Loucy (cell line): ENCODE data around the gene ZNF155.

ENCODE experiments used
- CTCF ChIP-seq: fragments of 200-600 bp; sonication (generic); conservative IDR thresholded peaks from 2 replicates; pipeline ENCODE4 v1.5.1; 2014; ENCODE audit warnings: mild to moderate bottlenecking, antibody characterized with exemption, low read length
- EZH2phosphoT487 ChIP-seq: fragments of 200-600 bp; IDR thresholded peaks from 2 replicates; pipeline ENCODE4 v1.6.1; 2018; ENCODE audit warnings: antibody characterized with exemption, mild to moderate bottlenecking, moderate library complexity, borderline replicate concordance

GRCh38 chr19:44007473-44007872 lies 23.5 kb downstream of the ZNF155 start:
- no peak for TF ChIP-seq CTCF
- TF ChIP-seq EZH2phosphoT487, result no peak
